IMR-90 (cell line): ENCODE results near the gene CDH13.

Source experiments
- CTCF ChIP-seq: conservative IDR thresholded peaks from 2 replicates; pipeline ENCODE4 v1.5.1; 2012; ENCODE audit warnings: mild to moderate bottlenecking, low read depth, low read length, improper control_type of control experiment
- ELK1 ChIP-seq: fragments of 150-350 bp; IDR thresholded peaks from 2 replicates; pipeline ENCODE4 v1.6.1; 2016; ENCODE audit warnings: low read depth, mild to moderate bottlenecking, low read length, moderate library complexity, borderline replicate concordance

- TF ChIP-seq ELK1: no peak
- no peak for TF ChIP-seq CTCF
These were observed 393.2 kb downstream of the CDH13 start for GRCh38 chr16:83019963-83020362.
